ENCODE results near the gene MRPS18A. TPM values are rescaled to one million over a fixed set of nuclear protein-coding genes. Genes with fewer than 3 reads are reported as not detected.

MRPS18A gene
- 10 to 100 TPM; 56.9 to 69.4 TPM for total RNA-seq
- long read RNA-seq, transcript MRPS18A-202 (6 exons, 1,062 nt): major isoform, 31 of 37 reads
- long read RNA-seq, partial matches to known transcripts: 1 of 37 reads
- long read RNA-seq, other reads (novel, unspliced or antisense): 3 of 37 reads

- DNase-seq: peak; percentile 87 to 92
- intact Hi-C loops (cut with DNase I, micrococcal nuclease): no loop called here
- peak; percentile 90 for ATAC-seq
These were observed at the start of gene MRPS18A for GRCh38 chr6:43687437-43688347. MRPS18A (minus strand) TSS chr6:43687791; CDS start chr6:43687779, 12 bp downstream.

GRCh38 chr6:43736844-43737243, 49.3 kb upstream of the MRPS18A start:
- DNase-seq (no peak), ATAC-seq (no peak)
- intact Hi-C loops (cut with DNase I, micrococcal nuclease): no loop called here

GRCh38 chr6:43736211-43736786, 48.7 kb upstream of the MRPS18A start:
- intact Hi-C loops (cut with DNase I, micrococcal nuclease): no loop called here
- DNase-seq: no peak
- no peak for ATAC-seq

DNA sequence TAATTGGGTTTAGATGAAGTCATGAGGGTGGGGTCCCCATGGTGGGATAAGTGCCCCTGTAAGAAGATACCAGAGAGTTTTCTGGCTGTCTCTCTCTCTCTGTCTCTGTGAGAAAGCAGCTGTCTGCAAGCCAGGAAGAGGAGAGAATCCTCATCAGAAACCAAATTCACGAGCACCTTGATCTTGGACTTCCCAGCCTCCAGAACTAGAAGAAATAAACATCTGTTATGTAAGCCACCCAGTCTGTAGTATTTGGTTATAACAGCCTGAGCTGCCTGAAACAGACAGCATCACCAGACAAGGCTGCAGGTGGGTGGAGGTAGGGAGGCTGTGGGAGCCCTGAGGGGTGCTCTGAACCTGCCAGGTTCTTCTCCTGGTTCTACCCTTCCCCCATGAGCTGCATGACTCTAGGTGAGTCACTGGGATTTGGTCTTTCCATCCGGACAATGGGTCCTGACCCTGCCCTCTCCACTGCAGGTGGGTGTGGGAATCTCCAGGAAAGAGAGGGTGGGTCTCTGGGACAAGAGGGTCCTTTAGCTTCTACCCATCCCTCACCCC, 48.1 kb upstream of the MRPS18A start:
- ATAC-seq (no peak), DNase-seq (no peak)
- intact Hi-C loops (cut with DNase I, micrococcal nuclease): no loop called here

DNA sequence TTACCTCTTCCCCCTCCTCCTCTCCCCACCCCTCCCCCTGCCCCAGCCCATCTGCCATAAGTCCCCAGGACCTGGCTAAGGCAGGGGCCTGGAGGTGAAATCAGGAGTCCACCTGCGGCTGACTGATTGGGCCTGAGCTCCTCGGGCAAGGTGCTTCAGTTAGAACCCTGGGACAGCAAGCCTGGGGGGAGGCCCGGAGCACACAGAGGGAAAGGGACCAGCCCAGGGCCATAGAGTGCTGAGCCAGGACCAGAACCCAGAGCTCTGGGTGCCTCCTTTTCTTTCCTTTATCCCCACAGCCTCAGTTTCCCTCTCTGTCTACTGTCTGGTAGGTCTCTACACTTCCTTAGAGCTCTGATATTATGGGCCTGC, 46.7 kb upstream of the MRPS18A start:
- DNase-seq (no peak), ATAC-seq (no peak)
- intact Hi-C loops (cut with DNase I, micrococcal nuclease): no loop called here

GRCh38 chr6:43733471-43734293, 46.1 kb upstream of the MRPS18A start:
- intact Hi-C loops (cut with DNase I, micrococcal nuclease): no loop called here
- DNase-seq (no peak), ATAC-seq (peak; percentile 80)

DNA sequence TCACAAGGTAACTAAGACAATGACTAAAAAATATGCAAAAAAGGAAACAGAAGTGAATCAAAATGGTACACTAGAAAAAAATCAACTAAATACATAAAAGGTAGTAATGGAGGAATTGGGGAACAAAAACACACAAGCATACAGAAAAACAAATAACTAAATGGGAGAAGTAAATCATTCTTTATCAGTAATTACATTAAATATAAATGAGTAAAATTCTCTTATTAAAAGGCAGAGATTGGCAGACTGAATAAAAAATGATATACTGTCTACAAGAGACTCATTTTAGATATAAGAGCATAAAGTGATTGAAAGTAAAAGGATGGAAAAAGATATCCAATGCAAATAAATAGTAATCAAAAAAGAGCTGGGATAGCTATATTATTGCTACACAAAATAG, 43.0 kb upstream of the MRPS18A start:
- DNase-seq: no peak
- intact Hi-C loops (cut with DNase I, micrococcal nuclease): no loop called here
- ATAC-seq: no peak

GRCh38 chr6:43729537-43729936, 41.9 kb upstream of the MRPS18A start:
- intact Hi-C loops (cut with DNase I, micrococcal nuclease): no loop called here
- peak; percentile 70 to 79 for DNase-seq
- ATAC-seq: peak; percentile 65

DNA sequence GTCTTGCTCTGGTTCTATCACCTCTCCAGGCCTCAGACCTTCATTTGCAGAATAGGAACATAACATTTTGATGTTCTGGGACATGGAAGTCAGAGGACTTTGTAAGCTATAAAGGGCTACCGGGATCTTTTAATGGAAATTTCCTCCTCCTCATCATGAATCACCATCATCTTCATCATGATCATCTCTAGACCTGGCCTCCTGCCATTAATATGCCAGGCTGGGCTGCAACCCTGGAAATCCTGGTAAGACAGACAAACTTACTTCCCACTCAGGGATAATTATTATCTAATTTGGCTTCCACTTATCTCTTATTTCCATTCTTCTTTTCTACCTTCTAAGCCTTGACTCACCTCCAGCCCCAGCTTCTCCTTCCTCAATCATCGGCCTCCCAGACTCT, 41.0 kb upstream of the MRPS18A start:
- ATAC-seq: no peak
- DNase-seq: no peak
- intact Hi-C loops (cut with DNase I, micrococcal nuclease): no loop called here

DNA sequence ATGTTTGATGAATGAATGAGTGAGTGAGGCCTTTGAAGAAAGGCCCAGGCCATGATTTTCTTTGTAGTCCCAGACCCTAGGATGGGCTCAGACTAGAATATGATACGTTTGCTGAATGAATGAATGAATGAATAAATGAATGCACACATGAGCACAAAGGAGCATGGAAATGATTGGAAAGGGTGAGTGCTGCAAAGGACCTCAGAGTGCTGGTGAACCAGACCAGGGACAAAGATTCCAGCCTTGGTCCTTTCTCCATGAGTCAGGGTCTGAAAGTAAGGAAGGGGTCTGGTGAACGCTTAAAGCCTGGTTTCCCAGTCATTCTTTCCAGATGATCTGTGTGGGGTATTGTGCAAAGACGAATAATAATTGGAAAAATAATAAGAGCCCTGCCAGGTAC, 40.0 kb upstream of the MRPS18A start:
- intact Hi-C loops (cut with DNase I, micrococcal nuclease): no loop called here
- ATAC-seq: no peak
- DNase-seq: peak in 1 of 2 donors; percentile 2

DNA sequence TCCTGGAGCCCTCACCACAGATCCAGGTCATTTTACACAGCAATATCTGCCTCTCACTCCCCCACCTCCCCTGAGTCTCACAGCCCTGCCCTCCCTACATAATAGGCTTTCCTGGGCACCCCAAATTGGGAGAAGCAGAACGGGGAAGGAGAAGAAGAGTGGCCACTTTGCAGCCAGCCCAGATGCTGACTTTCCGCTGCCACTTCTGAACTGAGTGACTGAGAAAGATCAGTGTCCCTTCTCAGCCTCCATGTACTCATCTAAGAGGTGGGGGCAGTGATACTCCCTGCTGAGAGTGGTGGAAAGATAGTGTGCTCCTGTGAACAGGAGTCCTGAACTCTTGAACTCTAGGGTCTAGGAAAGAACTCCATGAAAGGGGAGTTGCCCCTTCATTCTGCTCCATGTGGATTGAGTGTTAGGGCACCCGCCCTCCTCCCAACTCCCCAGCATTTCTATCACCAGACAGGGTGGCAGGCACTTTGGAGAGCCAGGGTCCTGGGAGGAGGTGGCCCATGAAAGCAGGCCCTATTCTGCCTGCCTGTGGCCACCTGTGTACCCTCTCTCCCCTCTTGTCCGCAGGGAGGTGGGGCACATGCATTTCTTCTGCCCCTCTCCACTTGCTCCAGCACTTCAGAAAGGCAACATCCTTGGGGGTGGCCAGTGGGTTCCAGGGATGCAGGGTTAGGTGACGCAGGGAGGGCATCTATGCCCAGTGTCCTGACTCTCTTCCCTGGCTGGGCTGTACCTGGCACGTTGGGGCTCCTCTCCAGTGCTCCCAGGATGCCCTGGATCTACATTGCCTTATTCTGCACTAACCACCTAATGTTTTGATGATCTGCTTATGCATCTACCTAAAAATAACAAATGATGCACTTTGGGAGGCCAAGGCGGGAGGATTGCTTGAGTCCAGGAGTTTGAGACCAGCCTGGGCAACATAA, 38.3 kb upstream of the MRPS18A start:
- ATAC-seq: no peak
- DNase-seq: no peak
- intact Hi-C loops (cut with DNase I, micrococcal nuclease): no loop called here

DNA sequence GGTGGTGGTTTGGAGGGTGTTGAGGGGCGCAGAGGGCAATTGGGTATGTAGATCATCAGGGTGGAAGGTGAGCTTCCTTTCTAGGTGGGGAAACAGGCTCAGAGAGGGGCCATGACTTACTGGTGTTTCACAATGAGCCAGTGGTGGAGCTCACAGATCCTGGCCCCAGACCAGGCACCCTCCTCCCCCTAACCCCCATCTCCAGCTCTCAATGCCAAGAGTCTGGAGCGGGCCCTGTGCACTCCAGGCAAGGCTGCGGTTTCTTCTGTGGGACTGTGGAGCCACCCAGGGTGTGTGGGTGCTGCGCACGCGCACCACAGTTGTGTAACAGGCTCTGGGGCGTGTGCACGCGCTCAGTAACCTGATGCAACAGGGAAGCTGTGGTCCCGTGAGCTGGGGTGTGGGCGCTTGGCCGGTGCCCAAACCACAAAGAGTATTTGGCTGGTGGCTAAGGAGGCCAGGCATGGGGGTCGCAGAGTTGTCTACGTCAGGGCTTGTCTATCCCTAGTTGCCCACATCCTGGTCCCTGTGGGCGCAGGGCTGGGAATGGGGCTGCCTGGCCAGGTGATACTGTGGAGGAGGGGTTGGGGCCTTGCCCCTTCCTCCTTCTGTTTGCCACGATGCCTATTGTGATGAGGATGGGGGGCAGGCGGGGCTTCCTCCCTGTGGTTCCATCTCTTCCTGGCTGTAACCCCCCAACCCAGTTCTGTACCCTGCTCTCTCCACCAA, 37.5 kb upstream of the MRPS18A start:
- intact Hi-C loops (cut with DNase I, micrococcal nuclease): no loop called here
- ATAC-seq (peak; percentile 90), DNase-seq (peak; percentile 90 to 95)

DNA sequence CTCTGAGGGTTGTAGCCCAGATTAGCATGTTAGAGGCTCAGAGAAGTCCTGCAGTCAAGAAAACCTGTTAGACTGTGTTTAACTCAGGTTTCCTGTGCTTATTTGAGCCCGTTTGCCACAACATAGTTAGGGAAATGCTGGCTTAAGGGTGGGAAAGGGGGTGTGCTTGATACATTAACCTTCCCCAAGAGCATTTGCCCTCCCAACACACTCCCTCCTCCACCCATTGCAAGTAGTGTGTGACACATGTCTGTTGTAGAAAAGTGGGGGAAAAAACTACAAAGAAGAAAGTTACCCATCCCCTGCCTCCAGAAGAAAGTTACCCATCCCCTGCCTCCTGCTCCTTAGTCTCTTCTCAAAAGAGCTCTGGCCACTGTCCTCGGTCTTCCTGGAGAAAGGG, 36.8 kb upstream of the MRPS18A start:
- DNase-seq: no peak
- no peak for ATAC-seq
- intact Hi-C loops (cut with DNase I, micrococcal nuclease): no loop called here

DNA sequence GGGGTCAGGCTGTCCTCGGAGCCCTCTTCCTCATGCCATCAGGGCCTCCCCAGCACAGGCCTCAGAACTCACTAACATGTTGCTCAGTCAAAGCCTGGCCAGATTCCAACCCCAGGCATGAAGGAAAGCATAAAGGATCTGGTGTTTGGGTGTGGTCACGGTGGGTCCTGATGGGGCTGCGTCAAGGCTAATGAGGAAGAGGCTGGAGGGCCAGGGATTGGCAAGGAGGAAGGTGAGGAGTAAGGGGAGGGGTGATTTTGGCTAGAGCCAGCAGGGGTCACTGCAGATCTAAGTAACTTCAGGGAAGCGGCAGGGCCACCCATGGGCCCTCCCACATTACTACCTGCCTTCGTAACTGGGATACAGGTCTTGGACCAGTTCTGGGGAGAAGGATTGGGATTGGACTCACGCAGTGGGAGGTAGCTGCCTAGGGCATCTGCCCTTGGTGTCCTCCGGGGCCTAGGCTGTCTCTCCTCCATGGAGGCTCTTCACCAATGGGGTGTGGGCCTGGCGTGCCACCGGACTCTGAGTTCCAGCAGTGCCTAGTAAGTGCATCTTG, 36.2 kb upstream of the MRPS18A start:
- peak; percentile 84 to 90 for DNase-seq
- peak; percentile 83 for ATAC-seq
- intact Hi-C loops (cut with DNase I, micrococcal nuclease): no loop called here

GRCh38 chr6:43722920-43723545, 35.4 kb upstream of the MRPS18A start:
- no peak for DNase-seq
- intact Hi-C loops (cut with DNase I, micrococcal nuclease): no loop called here
- ATAC-seq: no peak

DNA sequence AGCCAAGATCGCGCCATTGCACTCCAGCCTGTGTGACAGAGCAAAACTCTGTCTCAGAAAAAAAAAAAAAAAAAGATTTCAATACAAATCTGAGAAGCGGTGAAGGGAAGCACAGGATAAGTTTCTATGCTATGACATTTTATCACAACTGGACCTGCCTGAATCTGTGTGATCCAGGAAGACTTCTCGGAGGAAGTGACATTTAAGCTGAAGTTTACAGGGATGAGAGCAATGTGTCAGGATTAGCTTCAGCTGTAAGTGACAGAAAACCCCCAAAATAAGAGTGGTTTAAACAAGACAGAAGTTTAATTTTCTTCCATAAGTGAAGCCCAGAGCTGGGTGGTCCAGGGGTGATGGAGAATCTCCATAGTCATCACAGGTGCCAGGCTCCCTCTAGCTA, 33.4 kb upstream of the MRPS18A start:
- DNase-seq (no peak), ATAC-seq (no peak)
- intact Hi-C loops (cut with DNase I, micrococcal nuclease): no loop called here

- DNase-seq (no peak), ATAC-seq (no peak)
- intact Hi-C loops (cut with DNase I, micrococcal nuclease): no loop called here
These were observed 31.9 kb upstream of the MRPS18A start for GRCh38 chr6:43719511-43719910.
